Measurements from ENCODE around the gene EIF1AD. TPM values are rescaled to one million over a fixed set of nuclear protein-coding genes. Genes with fewer than 3 reads are reported as not detected.

EIF1AD gene
- total and polyA plus RNA-seq, 11 donors: 12.9 to 44.0 (median 20.7) TPM

- no peak overlapping the region for H3K4me3 ChIP-seq
- ATAC-seq (no peak), DNase-seq (no peak)
- H3K27ac ChIP-seq: no peak overlapping the region
- no peaks in the 10 kb centered on the region for H3K27me3 ChIP-seq
- intact Hi-C loops (cut with DNase I): no loop called here
- H3K36me3 ChIP-seq: peaks cover 0 to 77% (median 58%) of the 10 kb centered on the region in 9 donors
- TF ChIP-seq POLR2A (IDR thresholded peaks at IDR 0.05) (no peak), CTCF (IDR thresholded peaks at IDR 0.05) (no peak)
- H3K9me3 ChIP-seq: no peaks in the 10 kb centered on the region
- WGBS, 4 donors: 82 to 87% (median 86%) methylated on average over 32 to 43 of the region's 43 CpGs
- no peaks in the 10 kb centered on the region for H3K4me1 ChIP-seq
Measured at GRCh38 chr11:65976216-65977176, 25.5 kb downstream of the EIF1AD start.

- DNase-seq (no peak), ATAC-seq (no peak)
- WGBS, 4 donors: 92 to 97% (median 94%) methylated on average over 9 of the region's 9 CpGs
- no peaks in the 10 kb centered on the region for H3K4me1 ChIP-seq
- no peaks in the 10 kb centered on the region for H3K27me3 ChIP-seq
- H3K36me3 ChIP-seq: peaks cover 0 to 77% (median 58%) of the 10 kb centered on the region in 9 donors
- no peak overlapping the region for H3K27ac ChIP-seq
- no peak overlapping the region for H3K4me3 ChIP-seq
- no peak for TF ChIP-seq POLR2A (IDR thresholded peaks at IDR 0.05)
- TF ChIP-seq CTCF (IDR thresholded peaks at IDR 0.05): no peak
- no peaks in the 10 kb centered on the region for H3K9me3 ChIP-seq
- intact Hi-C loops (cut with DNase I): no loop called here
Measured at GRCh38 chr11:65975771-65976170, 26.2 kb downstream of the EIF1AD start.

- DNase-seq: no peak
- peaks cover 0 to 80% (median 64%) of the 10 kb centered on the region in 9 donors for H3K36me3 ChIP-seq
- intact Hi-C loops (cut with DNase I): no loop called here
Measured at GRCh38 chr11:65973439-65974110, 28.4 kb downstream of the EIF1AD start.

More at GRCh38 chr11:65973439-65974110, 28.4 kb downstream of the EIF1AD start:
- TF ChIP-seq CTCF (IDR thresholded peaks at IDR 0.05) (no peak), POLR2A (IDR thresholded peaks at IDR 0.05) (no peak)
- H3K9me3 ChIP-seq: no peaks in the 10 kb centered on the region
- ATAC-seq: no peak
- no peak overlapping the region for H3K4me3 ChIP-seq
- no peaks in the 10 kb centered on the region for H3K27me3 ChIP-seq
- no peak overlapping the region for H3K27ac ChIP-seq
- WGBS, 4 donors: 87 to 96% (median 94%) methylated on average over 8 to 13 of the region's 13 CpGs
- H3K4me1 ChIP-seq: no peaks in the 10 kb centered on the region
